H9 (cell line): ENCODE data around the gene CAPG. TPM values are rescaled to one million over a fixed set of nuclear protein-coding genes. Genes with fewer than 3 reads are reported as not detected.

ENCODE experiments used
- DNase-seq: peaks from one replicate; pipeline ENCODE4 v3.0.0-alpha.2; 2017
- H2AFZ ChIP-seq: one replicate; pipeline ENCODE4 v1.6.1; 2013; ENCODE audit warnings: mild to moderate bottlenecking, low read length, control low read depth, moderate library complexity
- H2AK5ac ChIP-seq: 2 replicates; pipeline ENCODE4 v1.6.1; 2013; ENCODE audit warnings: low read length, control low read depth, mixed read lengths; ENCODE audit not compliant: insufficient read length
- H2BK120ac ChIP-seq: one replicate; pipeline ENCODE4 v1.6.1; 2013; ENCODE audit warnings: low read depth, mild to moderate bottlenecking, low read length, control low read depth, inconsistent platforms; ENCODE audit not compliant: poor library complexity, severe bottlenecking
- H2BK12ac ChIP-seq: 2 replicates; pipeline ENCODE4 v1.6.1; 2013; ENCODE audit warnings: low read length, control low read depth, mixed read lengths, low read depth; ENCODE audit not compliant: insufficient read length
- H2BK15ac ChIP-seq: 2 replicates; pipeline ENCODE4 v1.6.1; 2013; ENCODE audit warnings: low read depth, low read length, control low read depth
- H2BK20ac ChIP-seq: one replicate; pipeline ENCODE4 v1.6.1; 2013; ENCODE audit warnings: low read depth, mild to moderate bottlenecking, low read length, control low read depth, inconsistent platforms; ENCODE audit not compliant: poor library complexity, severe bottlenecking
- H2BK5ac ChIP-seq: 2 replicates; pipeline ENCODE4 v1.6.1; 2013; ENCODE audit warnings: low read length, control low read depth, mixed read lengths; ENCODE audit not compliant: insufficient read length
- H3K14ac ChIP-seq: 2 replicates; pipeline ENCODE4 v1.6.1; 2013; ENCODE audit warnings: low read length, control low read depth; ENCODE audit not compliant: insufficient read depth
- H3K18ac ChIP-seq: 2 replicates; pipeline ENCODE4 v1.6.1; 2013; ENCODE audit warnings: low read depth, mild to moderate bottlenecking, mixed read lengths, low read length, control low read depth; ENCODE audit not compliant: insufficient read length
- H3K23ac ChIP-seq: 2 replicates; pipeline ENCODE4 v1.6.1; 2013; ENCODE audit warnings: low read length, control low read depth, mixed read lengths, low read depth; ENCODE audit not compliant: insufficient read length
- H3K23me2 ChIP-seq: 2 replicates; pipeline ENCODE4 v1.6.1; 2013; ENCODE audit warnings: low read depth, mild to moderate bottlenecking, mixed read lengths, low read length, control low read depth; ENCODE audit not compliant: insufficient read length, poor library complexity, severe bottlenecking
- H3K27ac ChIP-seq: 2 replicates; pipeline ENCODE4 v1.5.1; 2013; ENCODE audit warnings: low read length, control low read depth, mixed read lengths, low read depth; ENCODE audit not compliant: insufficient read length
- H3K27me3 ChIP-seq: 2 replicates; pipeline ENCODE4 v1.6.1; 2013; ENCODE audit warnings: low read length, control low read depth, inconsistent platforms; ENCODE audit not compliant: insufficient read depth
- H3K4ac ChIP-seq: 2 replicates; pipeline ENCODE4 v1.6.1; 2013; ENCODE audit warnings: low read depth, mild to moderate bottlenecking, control low read depth, inconsistent platforms, low read length, moderate library complexity
- H3K4me1 ChIP-seq: 2 replicates; pipeline ENCODE4 v1.6.1; 2013; ENCODE audit warnings: low read length, control low read depth, inconsistent platforms; ENCODE audit not compliant: insufficient read depth
- H3K4me2 ChIP-seq: 2 replicates; pipeline ENCODE4 v1.6.1; 2013; ENCODE audit warnings: low read length, control low read depth, mixed read lengths; ENCODE audit not compliant: insufficient read length, insufficient read depth
- H3K56ac ChIP-seq: 2 replicates; pipeline ENCODE4 v1.6.1; 2013; ENCODE audit warnings: low read depth, mild to moderate bottlenecking, mixed read lengths, low read length, control low read depth; ENCODE audit not compliant: insufficient read length
- H3K79me1 ChIP-seq: 2 replicates; pipeline ENCODE4 v1.6.1; 2013; ENCODE audit warnings: low read depth, mild to moderate bottlenecking, moderate library complexity, low read length, control low read depth, inconsistent platforms; ENCODE audit not compliant: insufficient read depth, poor library complexity, severe bottlenecking
- H3K79me2 ChIP-seq: 2 replicates; pipeline ENCODE4 v1.6.1; 2013; ENCODE audit warnings: low read length, control low read depth, inconsistent platforms; ENCODE audit not compliant: insufficient read depth
- H3K9ac ChIP-seq: 2 replicates; pipeline ENCODE4 v1.6.1; 2013; ENCODE audit warnings: low read length, control low read depth, mixed read lengths; ENCODE audit not compliant: insufficient read length; ENCODE audit errors: extremely low read depth
- H3K9me3 ChIP-seq: one replicate; pipeline ENCODE4 v1.6.1; 2013; ENCODE audit warnings: low read depth, low read length, inconsistent platforms; ENCODE audit not compliant: control insufficient read depth
- H3T11ph ChIP-seq: one replicate; pipeline ENCODE4 v1.6.1; 2013; ENCODE audit warnings: mild to moderate bottlenecking, low read length, control low read depth, inconsistent platforms
- H4K20me1 ChIP-seq: one replicate; pipeline ENCODE4 v1.6.1; 2013; ENCODE audit not compliant: control insufficient read depth, insufficient read length, insufficient read depth
- H4K5ac ChIP-seq: 2 replicates; pipeline ENCODE4 v1.6.1; 2013; ENCODE audit warnings: low read depth, mild to moderate bottlenecking, mixed read lengths, low read length, control low read depth; ENCODE audit not compliant: insufficient read length
- H4K8ac ChIP-seq: replicated peaks from 2 replicates; pipeline ENCODE4 v1.6.1; 2013; ENCODE audit warnings: low read length, control low read depth, mixed read lengths, low read depth; ENCODE audit not compliant: insufficient read length
- H4K91ac ChIP-seq: 2 replicates; pipeline ENCODE4 v1.6.1; 2013; ENCODE audit warnings: low read depth, mild to moderate bottlenecking, moderate library complexity, mixed read lengths, low read length, control low read depth; ENCODE audit not compliant: insufficient read length
- H3K27ac Mint-ChIP-seq, 3 experiments: 2 replicates in 2 of 3; 3 replicates in 1 of 3; pipeline ENCODE4 v1.8.0; 2020 to 2021; ENCODE audit warnings: mixed read lengths in 3 of 3, mild to moderate bottlenecking in 1 of 3, moderate library complexity in 1 of 3
- H3K27me3 Mint-ChIP-seq: 2 replicates; pipeline ENCODE4 v1.8.0; 2021; ENCODE audit warnings: low read depth, mild to moderate bottlenecking, moderate library complexity, mixed read lengths
- H3K36me3 Mint-ChIP-seq, 3 experiments: 2 replicates in 2 of 3; 3 replicates in 1 of 3; pipeline ENCODE4 v1.8.0; 2020 to 2021; ENCODE audit warnings: low read depth in 3 of 3, mixed read lengths in 3 of 3; ENCODE audit not compliant: insufficient read depth in 1 of 3
- H3K4me1 Mint-ChIP-seq, 2 experiments: 2 replicates each; pipeline ENCODE4 v1.8.0; 2020; ENCODE audit warnings: mixed read lengths in 2 of 2
- H3K4me3 Mint-ChIP-seq, 2 experiments: 2 replicates in 1 of 2; 3 replicates in 1 of 2; pipeline ENCODE4 v1.8.0; 2020 to 2021; ENCODE audit warnings: mild to moderate bottlenecking in 2 of 2, mixed read lengths in 2 of 2, moderate library complexity in 1 of 2
- H3K9me3 Mint-ChIP-seq, 2 experiments: 2 replicates in 1 of 2; 3 replicates in 1 of 2; pipeline ENCODE4 v1.8.0; 2020; ENCODE audit warnings: mild to moderate bottlenecking in 2 of 2, mixed read lengths in 2 of 2, moderate library complexity in 1 of 2
- CTCF ChIP-seq: fragments of 200-600 bp; sonication (generic); conservative IDR thresholded peaks from 3 replicates; pipeline ENCODE4 v1.8.0; 2021; ENCODE audit warnings: antibody characterized with exemption, mild to moderate bottlenecking
- WGBS: extraction: QIAGEN DNeasy Blood & Tissue Kit; methylation state at CpG from one replicate; pipeline ENCODE4 v1.1.7; 2013; ENCODE audit warnings: missing lambda C conversion rate, low lambda C conversion rate, mixed read lengths; ENCODE audit not compliant: insufficient read length; ENCODE audit errors: extremely low coverage; 5-methylcytosine and 5-hydroxymethylcytosine counted together
- total RNA-seq: library from RNA; stranded (reverse); gene quantifications from 2 replicates; pipeline ENCODE4 v1.2.1, GENCODE V29; 2021

The CAPG gene
- total RNA-seq, 1 experiment from 2014 or later, result 72.8 TPM

DNA sequence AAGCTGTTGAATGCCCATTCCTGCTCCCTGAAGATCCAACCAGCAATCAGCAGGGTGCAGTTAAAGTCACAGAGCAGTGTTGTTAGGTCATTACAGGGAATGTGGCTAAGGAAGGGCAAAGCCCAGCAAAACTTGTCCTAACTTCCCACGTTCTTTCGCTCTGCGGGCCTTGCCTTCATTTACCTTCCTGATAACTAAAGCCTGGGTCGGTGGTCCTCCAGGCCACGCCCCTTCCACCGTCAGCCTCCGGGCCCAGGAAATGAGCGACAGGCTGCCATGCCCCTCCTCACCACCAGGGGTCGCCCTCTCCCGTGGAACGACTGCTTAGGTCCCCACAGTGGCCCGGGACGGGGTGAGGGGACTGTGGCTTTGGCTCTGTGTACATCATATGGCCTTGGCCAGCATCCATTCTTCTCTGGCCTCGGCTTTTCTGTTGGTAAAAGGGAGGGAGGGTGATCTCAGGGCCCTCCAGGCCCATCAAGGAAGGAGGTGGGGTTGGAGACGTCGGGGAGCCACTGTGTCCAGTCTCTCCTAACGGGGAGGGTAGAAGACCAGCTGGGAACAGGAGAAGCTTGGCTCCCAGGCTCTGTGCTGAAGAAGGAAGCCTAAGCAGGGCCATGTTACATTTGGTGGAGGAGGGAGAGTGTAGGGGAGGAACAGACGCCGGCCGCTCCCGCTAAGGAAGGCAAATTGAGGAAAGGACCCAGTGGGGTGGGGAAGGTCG lies 10.5 kb upstream of the CAPG start:
- Histone ChIP-seq H2BK15ac (no peak overlapping the region), H4K91ac (no peak overlapping the region), H2BK5ac (no peak overlapping the region), H2BK20ac (no peak overlapping the region), H3K9me3 (no peaks in the 10 kb centered on the region), H3K4ac (no peak overlapping the region), H3K14ac (no peak overlapping the region), H3K56ac (no peak overlapping the region), H3K79me2 (no peaks in the 10 kb centered on the region), H2AFZ (peak overlapping the region; percentile 40), H3K79me1 (no peaks in the 10 kb centered on the region), H3K27me3 (no peaks in the 10 kb centered on the region), H3K18ac (no peak overlapping the region), H4K8ac (no peak overlapping the region), H3K4me2 (no peak overlapping the region), H2BK120ac (no peak overlapping the region), H4K5ac (no peak overlapping the region), H3K4me1 (peaks cover 4% of the 10 kb centered on the region; the same call in 1 of the 2 replicates), H3K9ac (no peak overlapping the region), H4K20me1 (peaks cover 2% of the 10 kb centered on the region), H2BK12ac (no peak overlapping the region), H3K23ac (no peak overlapping the region), H3K23me2 (peaks cover 6% of the 10 kb centered on the region), H3T11ph (no peak overlapping the region), H2AK5ac (no peak overlapping the region), H3K27ac (no peak overlapping the region)
- H3K36me3 Mint-ChIP-seq, result no peaks in the 10 kb centered on the region
- peak overlapping the region; percentile 2 to 57; a peak in 3 of 5 replicates for H3K4me3 Mint-ChIP-seq
- H3K9me3 Mint-ChIP-seq, result no peaks in the 10 kb centered on the region
- H3K27ac Mint-ChIP-seq, result peak overlapping the region in 2 of 3 experiments; percentile 60 to 91; a peak in 4 of 7 replicates
- peak; percentile 91 for DNase-seq
- peak; percentile 100 for TF ChIP-seq CTCF
- no CpG with 5 or more reads among the region's 22 CpGs for WGBS
- peaks cover 2% of the 10 kb centered on the region for H3K27me3 Mint-ChIP-seq
- H3K4me1 Mint-ChIP-seq, result peaks cover 26 to 27% of the 10 kb centered on the region in 2 experiments
